Measurements from ENCODE around the gene SLC35A4.
"Not testable (repeated sequence)": the region's sequence is repeated elsewhere in the genome, so short reads cannot be mapped to it uniquely, and the experiment has no call there.

SLC35A4 gene

GRCh38 chr5:140557965-140558364 lies 6.7 kb upstream of the SLC35A4 start:
- no peak for DNase-seq (ENCODE audit: extremely low read depth in 1 of 2, low read depth in 1 of 2)

- DNase-seq (ENCODE audit: extremely low read depth in 1 of 2, low read depth in 1 of 2), result no peak
Observed at GRCh38 chr5:140558542-140558941, 6.1 kb upstream of the SLC35A4 start.

- no peak for DNase-seq (ENCODE audit: extremely low read depth in 1 of 2, low read depth in 1 of 2)
Observed at GRCh38 chr5:140560227-140560626, 4.4 kb upstream of the SLC35A4 start.

GRCh38 chr5:140561753-140562523 lies 2.7 kb upstream of the SLC35A4 start:
- no peak for DNase-seq (ENCODE audit: extremely low read depth in 1 of 2, low read depth in 1 of 2)

GRCh38 chr5:140563596-140563995 lies 1.0 kb upstream of the SLC35A4 start:
- no peak for DNase-seq (ENCODE audit: extremely low read depth in 1 of 2, low read depth in 1 of 2)

- no peak for DNase-seq (ENCODE audit: extremely low read depth in 1 of 2, low read depth in 1 of 2)
Observed at GRCh38 chr5:140565024-140565779, 574 bp downstream of the SLC35A4 start.

- DNase-seq (ENCODE audit: extremely low read depth in 1 of 2, low read depth in 1 of 2), result no peak
Observed at GRCh38 chr5:140565780-140566095, 1.1 kb downstream of the SLC35A4 start.

- no peak for DNase-seq (ENCODE audit: extremely low read depth in 1 of 2, low read depth in 1 of 2)
Observed at GRCh38 chr5:140566665-140567064, 2.0 kb downstream of the SLC35A4 start.

- no peak for DNase-seq (ENCODE audit: extremely low read depth in 1 of 2, low read depth in 1 of 2)
Observed at GRCh38 chr5:140567136-140567818, 2.6 kb downstream of the SLC35A4 start.

- DNase-seq (ENCODE audit: extremely low read depth in 1 of 2, low read depth in 1 of 2), result no peak
Observed at GRCh38 chr5:140567871-140568270, 3.2 kb downstream of the SLC35A4 start.

GRCh38 chr5:140568443-140569063 lies 3.9 kb downstream of the SLC35A4 start:
- no peak for DNase-seq (ENCODE audit: extremely low read depth in 1 of 2, low read depth in 1 of 2)

- no peak for DNase-seq (ENCODE audit: extremely low read depth in 1 of 2, low read depth in 1 of 2)
Observed at GRCh38 chr5:140569197-140569596, 4.6 kb downstream of the SLC35A4 start.

- DNase-seq (ENCODE audit: extremely low read depth in 1 of 2, low read depth in 1 of 2), result no peak
Observed at GRCh38 chr5:140570058-140570457, 5.4 kb downstream of the SLC35A4 start.

- no peak for DNase-seq (ENCODE audit: extremely low read depth in 1 of 2, low read depth in 1 of 2)
Observed at GRCh38 chr5:140570488-140570887, 5.9 kb downstream of the SLC35A4 start.

- no peak for DNase-seq (ENCODE audit: extremely low read depth in 1 of 2, low read depth in 1 of 2)
Observed at GRCh38 chr5:140571105-140571504, 6.5 kb downstream of the SLC35A4 start.

- no peak for DNase-seq (ENCODE audit: extremely low read depth in 1 of 2, low read depth in 1 of 2)
Observed at GRCh38 chr5:140573683-140574082, 9.1 kb downstream of the SLC35A4 start.

GRCh38 chr5:140574165-140574564 lies 9.5 kb downstream of the SLC35A4 start:
- DNase-seq (ENCODE audit: extremely low read depth in 1 of 2, low read depth in 1 of 2), result no peak

- no peak for DNase-seq (ENCODE audit: extremely low read depth in 1 of 2, low read depth in 1 of 2)
Observed at GRCh38 chr5:140575309-140575708, 10.7 kb downstream of the SLC35A4 start.

- no peak for DNase-seq (ENCODE audit: extremely low read depth in 1 of 2, low read depth in 1 of 2)
Observed at GRCh38 chr5:140576776-140577201, 12.2 kb downstream of the SLC35A4 start.

- DNase-seq (ENCODE audit: extremely low read depth in 1 of 2, low read depth in 1 of 2), result not testable (repeated sequence)
Observed at GRCh38 chr5:140579188-140579747, 14.6 kb downstream of the SLC35A4 start.

- no peak for DNase-seq (ENCODE audit: extremely low read depth in 1 of 2, low read depth in 1 of 2)
Observed at GRCh38 chr5:140587495-140587894, 22.9 kb downstream of the SLC35A4 start.

All from activated CD8-positive, alpha-beta memory T cell treated with anti-CD3 and anti-CD28 coated beads for 1 hour (primary cell).